Thyroid gland (tissue), 4 donors: ENCODE data around the gene MYO1E.

Experiments used
- POLR2A ChIP-seq, 2 donors: fragments of 450-650 bp; IDR thresholded peaks; one replicate each; pipeline ENCODE4 v1.6.1; 2017; ENCODE audit warnings: antibody characterized with exemption in 2 of 2, mild to moderate bottlenecking in 2 of 2, moderate library complexity in 1 of 2
- TF ChIP-seq, protein P1 (sequence below), 6 experiments: fragments of 200-600 bp in 3 of 6; fragments of 450-650 bp in 3 of 6; sonication (generic) in 3 of 6; IDR thresholded peaks; one replicate each; pipeline ENCODE4 v1.5.1; 2016 to 2019; ENCODE audit warnings: antibody characterized with exemption in 6 of 6, mild to moderate bottlenecking in 2 of 6, inconsistent platforms in 1 of 6, moderate library complexity in 1 of 6

GRCh38 chr15:59143281-59143680 lies 229.4 kb downstream of the MYO1E start:
- TF ChIP-seq, protein P1, sequence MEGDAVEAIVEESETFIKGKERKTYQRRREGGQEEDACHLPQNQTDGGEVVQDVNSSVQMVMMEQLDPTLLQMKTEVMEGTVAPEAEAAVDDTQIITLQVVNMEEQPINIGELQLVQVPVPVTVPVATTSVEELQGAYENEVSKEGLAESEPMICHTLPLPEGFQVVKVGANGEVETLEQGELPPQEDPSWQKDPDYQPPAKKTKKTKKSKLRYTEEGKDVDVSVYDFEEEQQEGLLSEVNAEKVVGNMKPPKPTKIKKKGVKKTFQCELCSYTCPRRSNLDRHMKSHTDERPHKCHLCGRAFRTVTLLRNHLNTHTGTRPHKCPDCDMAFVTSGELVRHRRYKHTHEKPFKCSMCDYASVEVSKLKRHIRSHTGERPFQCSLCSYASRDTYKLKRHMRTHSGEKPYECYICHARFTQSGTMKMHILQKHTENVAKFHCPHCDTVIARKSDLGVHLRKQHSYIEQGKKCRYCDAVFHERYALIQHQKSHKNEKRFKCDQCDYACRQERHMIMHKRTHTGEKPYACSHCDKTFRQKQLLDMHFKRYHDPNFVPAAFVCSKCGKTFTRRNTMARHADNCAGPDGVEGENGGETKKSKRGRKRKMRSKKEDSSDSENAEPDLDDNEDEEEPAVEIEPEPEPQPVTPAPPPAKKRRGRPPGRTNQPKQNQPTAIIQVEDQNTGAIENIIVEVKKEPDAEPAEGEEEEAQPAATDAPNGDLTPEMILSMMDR (IDR thresholded peaks at IDR 0.05): no peak
- TF ChIP-seq POLR2A (IDR thresholded peaks at IDR 0.05): no peak
